NCI-H2107 (cell line): ENCODE measurements around the gene RTP1.
A peak's percentile ranks its signal among the peaks of the same experiment; 100 is the strongest.
"Not testable (repeated sequence)": the region's sequence is repeated elsewhere in the genome, so short reads cannot be mapped to it uniquely, and the experiment has no call there.

Experiments used
- DNase-seq: peaks from one replicate; lab custom pipeline; 2025; lab: John Stamatoyannopoulos, UW

The RTP1 gene

GRCh38 chr3:187198490-187198889, 1.2 kb downstream of the RTP1 start:
- no peak for DNase-seq

GRCh38 chr3:187199463-187200050, 2.3 kb downstream of the RTP1 start:
- not testable (repeated sequence) for DNase-seq

GRCh38 chr3:187205683-187206082, 8.4 kb downstream of the RTP1 start:
- no peak for DNase-seq

- no peak for DNase-seq
Observed at GRCh38 chr3:187207062-187207461, 9.8 kb downstream of the RTP1 start.

- no peak for DNase-seq
Observed at GRCh38 chr3:187207624-187208023, 10.3 kb downstream of the RTP1 start.

- DNase-seq = no peak
Observed at GRCh38 chr3:187208159-187208558, 10.9 kb downstream of the RTP1 start.

- DNase-seq = no peak
Observed at GRCh38 chr3:187209491-187209890, 12.2 kb downstream of the RTP1 start.

- DNase-seq = no peak
Observed at GRCh38 chr3:187210091-187210490, 12.8 kb downstream of the RTP1 start.

GRCh38 chr3:187210545-187211327, 13.4 kb downstream of the RTP1 start:
- no peak for DNase-seq

- DNase-seq = no peak
Observed at GRCh38 chr3:187211532-187212195, 14.4 kb downstream of the RTP1 start.

- DNase-seq = no peak
Observed at GRCh38 chr3:187212196-187212545, 14.9 kb downstream of the RTP1 start.

- DNase-seq = no peak
Observed at GRCh38 chr3:187212705-187213104, 15.4 kb downstream of the RTP1 start.

GRCh38 chr3:187213616-187214015, 16.3 kb downstream of the RTP1 start:
- no peak for DNase-seq

GRCh38 chr3:187215460-187215859, 18.2 kb downstream of the RTP1 start:
- no peak for DNase-seq

GRCh38 chr3:187222801-187223200, 25.5 kb downstream of the RTP1 start:
- no peak for DNase-seq

GRCh38 chr3:187223799-187224198, 26.5 kb downstream of the RTP1 start:
- peak; percentile 35 for DNase-seq

GRCh38 chr3:187227658-187228258, 30.5 kb downstream of the RTP1 start:
- no peak for DNase-seq

- no peak for DNase-seq
Observed at GRCh38 chr3:187228740-187229139, 31.5 kb downstream of the RTP1 start.

GRCh38 chr3:187230011-187230410, 32.7 kb downstream of the RTP1 start:
- DNase-seq = no peak

GRCh38 chr3:187236962-187237361, 39.7 kb downstream of the RTP1 start:
- DNase-seq = no peak

GRCh38 chr3:187237741-187238140, 40.5 kb downstream of the RTP1 start:
- DNase-seq = no peak

- no peak for DNase-seq
Observed at GRCh38 chr3:187238239-187238638, 41.0 kb downstream of the RTP1 start.

GRCh38 chr3:187238835-187239234, 41.5 kb downstream of the RTP1 start:
- DNase-seq = not testable (repeated sequence)
